HG03280 (cell line): ENCODE results near the gene PTPRU.

Source experiments
- ATAC-seq: cut with Tn5 transposase; IDR thresholded peaks from one replicate; pipeline ENCODE4 v1.9.1; 2021; ENCODE audit warnings: mild to moderate bottlenecking, moderate library complexity; ENCODE audit not compliant: unreplicated experiment

The PTPRU gene

DNA sequence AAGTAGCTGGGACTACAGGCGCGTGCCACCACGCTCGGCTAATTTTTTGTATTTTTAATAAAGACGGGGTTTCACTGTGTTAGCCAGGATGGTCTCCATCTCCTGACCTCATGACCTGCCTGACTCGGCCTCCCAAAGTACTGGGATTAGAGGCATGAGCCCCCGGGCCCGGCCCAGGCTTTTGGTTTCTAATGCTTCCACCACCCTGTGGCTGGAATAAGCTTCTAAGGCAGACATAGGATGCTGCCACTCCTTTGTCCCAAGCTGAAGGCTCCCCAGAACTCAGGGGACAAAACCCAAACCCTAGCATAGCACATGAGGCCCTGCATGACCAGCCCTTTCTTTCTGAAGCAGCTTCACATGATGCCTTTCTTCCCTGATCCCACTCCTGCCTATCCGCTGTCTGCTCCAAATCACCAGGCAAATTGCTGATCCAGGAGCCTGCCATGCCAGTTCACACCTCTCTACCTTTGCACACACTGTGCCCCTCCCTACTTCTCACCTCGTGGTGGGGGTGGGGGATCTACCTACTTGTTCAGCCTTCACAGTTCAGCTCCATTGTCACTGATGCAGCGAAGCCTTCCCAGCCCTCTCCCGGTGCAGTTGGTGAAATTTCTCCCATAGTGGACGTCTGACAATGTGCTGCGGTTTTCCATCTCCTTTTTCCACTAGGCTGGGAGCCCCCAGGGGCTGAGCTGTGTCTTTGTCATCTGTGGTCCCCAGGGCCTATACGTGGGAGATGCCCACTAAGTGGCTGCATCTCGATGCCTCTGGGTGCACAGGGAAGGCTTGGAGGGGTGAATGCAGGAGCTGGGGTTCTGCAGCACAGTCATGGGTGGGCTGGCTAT is 6.9 kb downstream of the PTPRU start:
- no peak for ATAC-seq

DNA sequence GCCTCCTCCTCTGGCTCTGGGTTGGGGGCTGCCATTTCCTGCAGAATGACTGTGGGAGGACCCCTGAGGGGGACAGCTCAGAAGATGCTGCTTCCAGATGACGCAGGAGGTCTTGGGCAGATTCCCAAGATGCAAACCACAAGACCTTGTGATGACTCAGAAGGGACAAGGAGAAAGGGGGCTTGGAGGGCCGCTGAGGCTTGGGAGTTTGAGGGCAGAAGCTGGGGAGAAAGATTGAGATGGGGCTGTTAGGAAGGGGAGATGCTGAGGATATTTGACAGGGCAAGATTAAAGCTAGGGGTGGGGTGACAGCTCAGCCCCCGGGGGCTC is 7.5 kb downstream of the PTPRU start:
- ATAC-seq: no peak

DNA sequence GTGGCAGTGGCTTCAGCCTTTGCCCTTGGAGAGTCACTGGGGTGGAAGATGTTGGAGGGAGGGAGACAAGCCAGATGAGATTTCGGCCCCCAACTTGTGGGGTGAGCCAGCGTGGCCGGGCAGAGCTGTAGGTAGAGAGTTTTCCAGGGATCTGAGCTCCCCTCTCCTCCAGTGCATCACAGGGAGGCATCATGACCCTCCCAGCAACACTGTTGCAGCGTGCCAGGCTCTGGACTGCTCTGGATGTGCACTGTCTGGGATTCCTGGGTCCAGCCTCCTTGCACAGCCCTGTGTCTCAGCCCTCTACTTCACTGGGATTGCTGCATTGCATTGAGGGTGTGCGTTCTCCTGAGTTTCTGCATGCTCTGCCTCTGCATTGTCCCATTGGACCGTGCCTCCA is 8.9 kb downstream of the PTPRU start:
- ATAC-seq: no peak

DNA sequence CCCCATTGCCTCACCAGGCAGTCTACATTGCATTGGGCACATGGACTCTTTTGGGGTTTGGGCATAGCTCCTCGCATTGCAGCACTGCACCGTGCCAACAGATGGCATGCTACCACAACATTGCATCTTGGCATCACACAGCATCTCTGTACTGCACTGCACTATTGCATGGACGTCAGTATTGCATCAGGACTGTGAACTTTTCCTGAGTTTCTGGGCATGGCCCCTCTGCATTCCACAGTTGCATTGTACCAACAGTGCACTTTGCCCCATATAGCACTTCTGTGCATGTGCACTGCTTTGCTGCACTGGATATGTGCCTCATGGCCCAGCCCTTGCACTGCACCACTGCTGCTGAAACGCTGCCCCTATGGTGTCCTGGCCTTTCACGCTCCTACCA is 9.6 kb downstream of the PTPRU start:
- no peak for ATAC-seq

DNA sequence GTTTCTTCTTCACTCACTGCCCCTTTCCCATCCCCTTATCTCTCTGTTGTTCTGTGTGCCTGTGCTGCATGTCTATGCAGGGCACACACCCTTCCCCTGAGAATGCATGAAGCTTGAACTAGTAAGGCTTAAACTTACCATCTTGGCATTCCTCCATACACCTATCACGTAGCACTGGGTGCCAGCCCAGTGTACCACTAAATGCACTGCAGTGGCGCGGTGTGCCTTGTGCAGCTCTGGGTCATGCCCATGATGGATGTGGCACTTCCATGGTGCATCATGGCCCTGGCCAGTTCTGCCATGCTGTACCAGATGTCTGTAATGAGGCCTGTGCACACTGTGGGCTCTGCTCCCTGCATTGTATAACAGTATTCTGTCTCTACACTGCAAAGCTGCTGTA is 10.7 kb downstream of the PTPRU start:
- ATAC-seq: no peak

DNA sequence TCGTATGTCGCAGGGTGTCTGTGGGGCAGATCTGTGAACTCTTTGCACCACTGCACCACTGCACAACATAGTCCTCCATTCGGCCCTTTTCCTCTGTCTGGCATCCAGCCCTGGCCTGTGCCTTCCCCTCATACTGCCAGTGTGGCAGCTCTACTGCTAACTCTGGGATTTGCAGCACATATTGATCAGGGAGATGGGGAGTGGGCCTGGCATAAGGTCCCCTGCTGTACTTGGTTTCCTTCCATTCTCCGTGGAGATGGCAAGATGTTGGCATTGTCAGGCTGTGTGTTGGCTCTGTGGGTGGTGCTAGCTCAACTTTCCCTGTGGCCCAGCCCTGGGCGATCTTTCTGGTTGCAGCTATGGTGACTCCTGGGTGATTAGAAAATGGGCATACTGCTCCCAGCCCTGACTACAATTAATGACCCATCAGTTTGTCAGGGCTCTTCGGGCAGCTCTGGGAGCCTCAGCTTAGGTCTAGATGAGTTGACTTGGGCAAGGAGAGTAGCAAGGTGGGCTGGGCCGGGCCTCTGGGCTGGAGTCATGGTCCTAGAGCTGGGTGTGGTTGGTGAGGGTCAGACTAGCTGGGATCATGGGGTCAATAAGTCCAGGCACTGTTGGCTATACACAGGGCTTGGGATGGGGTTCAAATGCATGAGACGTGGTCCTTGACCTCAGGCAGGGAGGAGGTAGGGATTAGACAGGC is 11.4 kb downstream of the PTPRU start:
- ATAC-seq: no peak

DNA sequence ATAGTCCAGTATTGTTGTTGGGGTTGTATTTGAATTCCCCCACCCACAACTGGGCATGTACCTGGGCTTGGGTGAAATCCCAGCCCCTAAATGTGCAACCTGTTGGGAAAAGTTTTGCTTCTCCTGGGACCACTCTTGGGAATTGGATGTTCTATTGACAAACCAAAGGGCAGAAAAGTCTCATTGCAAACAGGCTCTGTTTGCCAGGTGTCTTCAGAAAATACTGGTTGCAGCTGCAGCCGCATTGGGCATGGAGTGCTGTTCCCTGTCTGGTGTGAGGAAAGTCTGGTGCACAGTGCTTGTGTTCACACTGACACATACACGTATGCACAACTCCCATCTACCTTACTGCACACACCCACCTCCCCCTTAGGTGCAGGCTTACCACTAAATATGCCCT is 12.1 kb downstream of the PTPRU start:
- ATAC-seq: no peak

DNA sequence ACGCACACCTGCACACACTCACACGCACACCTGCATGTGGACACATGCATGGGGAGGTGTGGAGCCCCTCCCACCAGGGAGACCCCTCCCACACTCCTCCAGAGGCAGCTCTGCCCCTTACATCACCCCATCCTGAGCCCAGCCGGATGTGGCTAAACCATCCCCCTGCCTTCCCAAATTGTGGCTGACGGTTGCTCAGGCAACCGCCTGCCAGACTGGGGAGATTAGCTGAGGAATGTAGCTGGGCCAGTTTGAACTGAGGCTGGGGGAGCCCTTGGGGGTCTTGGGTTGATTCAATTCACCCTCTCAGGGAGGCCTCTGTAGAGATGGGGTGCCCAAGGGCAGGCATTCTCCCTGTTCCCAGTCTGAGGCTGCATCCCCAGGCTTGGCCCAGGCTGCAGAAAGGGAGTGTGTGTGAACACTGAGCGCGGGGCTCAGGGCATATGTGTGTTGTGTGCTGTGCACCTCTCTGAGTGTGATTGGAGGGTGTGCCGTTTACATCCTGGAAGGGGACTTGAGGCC is 12.9 kb downstream of the PTPRU start:
- ATAC-seq: no peak

DNA sequence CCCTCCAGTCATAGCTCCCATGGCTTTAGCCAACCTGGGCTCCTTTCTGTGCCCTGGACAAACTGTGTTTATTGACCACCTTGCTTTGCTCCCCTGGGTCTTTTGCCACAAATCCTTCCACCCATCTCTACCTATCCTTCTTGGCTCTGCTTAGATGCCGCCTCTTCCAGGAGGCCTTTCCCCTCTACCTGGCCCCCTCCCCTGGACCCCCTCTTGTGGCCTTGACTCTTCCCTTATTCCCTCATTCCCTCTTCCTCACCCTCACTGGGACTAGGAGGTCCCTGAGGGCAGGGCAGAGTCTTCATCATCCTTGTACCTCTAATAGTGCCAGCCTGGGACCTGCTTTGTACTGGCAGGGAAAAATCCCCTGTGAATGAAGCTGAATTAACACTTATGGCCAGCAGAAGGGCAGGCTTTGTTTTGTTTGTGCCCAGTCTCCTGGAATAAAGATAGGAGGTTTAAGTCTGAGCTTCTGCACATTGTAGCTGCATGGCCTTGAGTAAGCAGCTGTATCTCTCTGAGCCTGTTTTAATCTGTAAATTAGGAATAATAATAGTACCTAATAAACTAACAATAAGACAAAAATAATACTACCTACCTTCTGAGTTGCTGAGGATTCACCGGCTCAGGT is 13.7 kb downstream of the PTPRU start:
- no peak for ATAC-seq

DNA sequence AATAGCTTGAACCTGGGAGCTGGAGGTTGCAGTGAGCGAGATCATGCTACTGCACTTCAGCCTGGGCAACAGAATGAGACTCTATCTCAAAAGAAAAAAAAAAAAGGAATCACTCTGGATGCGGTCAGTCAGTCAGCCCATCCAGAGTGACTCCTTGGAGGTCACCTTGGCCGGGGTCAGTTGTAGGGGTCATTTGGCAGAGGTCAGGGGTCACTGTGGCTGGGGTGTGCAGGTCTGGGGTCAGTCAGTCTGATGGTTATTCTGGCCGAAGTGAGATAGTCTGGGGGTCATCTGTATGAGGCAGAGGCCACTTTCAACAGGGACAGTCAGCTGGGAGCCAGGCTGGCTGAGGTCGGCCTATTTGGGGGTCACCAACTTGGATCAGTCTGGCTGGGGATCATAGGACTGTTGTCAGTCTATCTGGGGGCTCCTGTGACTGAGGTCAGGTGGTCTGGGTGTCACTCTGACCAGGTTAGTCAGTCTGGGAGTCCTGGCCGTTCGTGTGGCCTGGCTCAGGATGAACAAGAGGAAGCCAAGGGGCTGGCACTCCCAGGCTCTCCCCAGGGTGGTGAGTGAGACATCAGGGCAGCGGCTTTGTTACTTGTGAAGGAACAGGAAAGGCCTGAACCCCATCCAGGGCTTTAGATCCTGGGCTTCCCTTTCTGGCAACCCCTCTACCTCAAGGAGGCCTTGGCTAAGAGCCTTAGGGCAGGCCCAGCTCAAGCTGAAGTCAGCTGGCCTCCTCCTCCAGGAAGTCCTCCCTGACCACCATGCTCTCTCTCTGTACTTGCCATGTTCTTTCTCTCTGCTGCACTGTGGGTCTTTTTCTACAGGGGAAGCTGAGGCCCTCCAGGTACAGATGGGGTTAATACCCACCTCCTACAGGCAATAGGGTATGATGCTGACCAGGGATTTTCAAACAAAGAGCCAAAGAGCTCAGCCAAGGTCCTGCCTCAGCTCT is 15.1 kb downstream of the PTPRU start:
- ATAC-seq: no peak

DNA sequence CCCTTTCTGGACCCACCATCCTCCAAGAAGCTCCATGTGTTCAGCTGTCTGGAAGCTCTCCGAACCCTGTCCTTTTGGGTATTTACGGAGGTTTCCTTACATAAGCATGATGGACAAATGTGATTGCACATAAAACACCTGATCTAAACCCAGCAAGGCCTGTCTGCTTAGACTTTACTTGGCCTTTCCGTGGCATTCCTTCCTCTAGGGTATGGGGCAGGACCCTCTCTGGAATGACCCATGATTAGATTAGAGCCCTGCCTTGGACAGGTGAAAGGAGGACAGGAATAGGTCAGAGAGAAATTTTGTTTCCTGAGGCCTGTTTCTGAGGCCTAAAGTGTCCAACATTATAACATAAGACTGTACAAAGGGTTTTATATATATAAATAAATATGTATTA is 16.9 kb downstream of the PTPRU start:
- no peak for ATAC-seq

DNA sequence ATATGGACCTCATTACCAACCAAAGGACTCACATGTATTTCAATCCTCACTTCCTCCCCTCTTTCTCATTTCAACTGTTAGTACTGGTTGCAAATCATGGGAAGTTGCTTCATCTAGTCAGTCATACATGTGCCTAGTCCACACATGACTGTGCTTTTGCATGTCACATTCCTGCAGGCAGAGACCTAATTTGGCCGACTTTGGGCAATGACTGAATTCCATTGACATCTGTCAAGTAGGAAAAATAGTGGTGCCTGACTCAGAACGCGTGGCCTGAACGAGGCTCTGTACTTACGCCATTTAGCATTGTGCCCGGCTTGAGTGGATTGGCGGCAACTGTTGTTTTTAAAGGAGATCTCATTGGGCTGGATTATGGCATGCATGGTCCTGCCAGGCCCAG is 18.0 kb downstream of the PTPRU start:
- ATAC-seq: no peak

DNA sequence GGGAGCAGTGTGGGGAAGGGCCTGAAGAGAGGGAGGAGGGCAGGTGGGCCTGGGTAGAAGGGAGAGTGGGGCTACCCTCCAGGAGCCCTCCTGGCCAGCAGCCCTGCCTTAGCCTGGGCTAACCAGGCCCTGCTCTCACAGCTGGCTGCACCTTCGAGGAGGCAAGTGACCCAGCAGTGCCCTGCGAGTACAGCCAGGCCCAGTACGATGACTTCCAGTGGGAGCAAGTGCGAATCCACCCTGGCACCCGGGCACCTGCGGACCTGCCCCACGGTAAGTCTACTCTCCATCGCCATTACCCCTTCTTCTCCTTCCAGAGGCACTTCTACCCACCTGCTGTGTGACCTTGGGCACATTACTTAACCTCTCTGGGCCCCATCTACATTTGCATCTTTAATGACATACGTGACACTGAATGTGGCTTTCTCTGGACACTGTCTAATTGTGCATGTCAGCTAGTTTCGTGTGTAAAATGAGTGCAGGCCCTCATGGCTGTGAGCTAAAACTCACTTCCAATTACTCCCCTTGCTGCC is 18.9 kb downstream of the PTPRU start:
- no peak for ATAC-seq

DNA sequence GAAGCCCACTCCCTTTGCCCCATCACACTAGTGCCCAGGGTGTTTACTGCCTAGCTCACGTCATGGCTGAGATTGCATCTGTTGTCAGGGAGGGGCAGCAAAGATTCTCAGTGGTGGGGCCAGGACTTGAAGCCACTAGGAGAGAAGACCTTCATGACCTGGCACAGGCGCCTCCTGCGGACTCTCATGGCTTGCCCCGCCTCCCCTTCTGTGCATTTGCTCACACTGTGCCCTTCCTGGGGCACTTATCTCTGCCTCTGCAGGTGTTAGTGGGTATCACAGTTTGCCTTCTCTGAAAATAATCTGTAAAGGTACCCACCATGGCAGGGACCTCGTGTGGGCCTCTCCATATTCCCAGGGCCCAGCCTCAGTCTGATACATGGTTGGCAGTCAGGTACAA is 20.1 kb downstream of the PTPRU start:
- ATAC-seq: no peak

DNA sequence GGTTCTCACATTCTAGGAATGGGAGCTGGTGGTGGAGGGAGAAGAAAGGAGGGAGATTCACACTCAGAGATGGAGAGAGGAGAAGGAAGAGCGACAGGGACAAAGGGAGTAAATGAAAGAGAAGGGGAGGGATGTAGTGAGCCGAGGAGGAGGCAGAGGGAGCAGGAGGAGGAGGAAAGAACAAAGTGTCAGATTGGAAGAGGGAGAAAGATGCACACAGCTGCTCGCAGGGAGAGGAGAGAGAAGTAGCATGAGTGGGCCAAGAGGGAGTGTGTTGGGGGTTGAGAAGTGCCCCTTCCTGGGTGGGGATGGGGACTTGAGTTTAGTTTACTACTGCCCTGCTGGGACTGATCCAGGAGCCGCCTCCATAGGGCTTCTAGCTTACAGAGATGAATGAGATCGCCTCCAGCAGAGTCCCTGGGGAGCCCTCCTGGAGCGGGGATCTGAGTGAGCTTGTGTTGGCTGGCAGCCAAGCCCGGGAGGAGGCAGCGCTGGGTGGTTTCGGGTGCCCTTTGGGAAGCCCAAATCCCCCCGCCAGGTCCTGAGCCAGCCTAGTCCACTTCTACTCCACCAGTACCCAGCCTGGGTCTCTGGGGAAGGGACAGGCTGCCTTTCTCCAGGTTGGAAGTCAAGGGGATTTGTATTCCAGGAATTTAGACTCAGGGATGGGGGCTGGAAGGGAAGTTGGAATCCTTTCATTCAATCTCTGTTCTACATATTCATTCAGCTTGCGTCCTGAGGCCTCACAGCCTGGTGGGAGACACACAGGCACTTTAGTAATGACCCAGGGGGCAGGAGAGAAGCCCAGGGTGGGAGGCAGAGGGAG is 20.9 kb downstream of the PTPRU start:
- ATAC-seq: no peak

DNA sequence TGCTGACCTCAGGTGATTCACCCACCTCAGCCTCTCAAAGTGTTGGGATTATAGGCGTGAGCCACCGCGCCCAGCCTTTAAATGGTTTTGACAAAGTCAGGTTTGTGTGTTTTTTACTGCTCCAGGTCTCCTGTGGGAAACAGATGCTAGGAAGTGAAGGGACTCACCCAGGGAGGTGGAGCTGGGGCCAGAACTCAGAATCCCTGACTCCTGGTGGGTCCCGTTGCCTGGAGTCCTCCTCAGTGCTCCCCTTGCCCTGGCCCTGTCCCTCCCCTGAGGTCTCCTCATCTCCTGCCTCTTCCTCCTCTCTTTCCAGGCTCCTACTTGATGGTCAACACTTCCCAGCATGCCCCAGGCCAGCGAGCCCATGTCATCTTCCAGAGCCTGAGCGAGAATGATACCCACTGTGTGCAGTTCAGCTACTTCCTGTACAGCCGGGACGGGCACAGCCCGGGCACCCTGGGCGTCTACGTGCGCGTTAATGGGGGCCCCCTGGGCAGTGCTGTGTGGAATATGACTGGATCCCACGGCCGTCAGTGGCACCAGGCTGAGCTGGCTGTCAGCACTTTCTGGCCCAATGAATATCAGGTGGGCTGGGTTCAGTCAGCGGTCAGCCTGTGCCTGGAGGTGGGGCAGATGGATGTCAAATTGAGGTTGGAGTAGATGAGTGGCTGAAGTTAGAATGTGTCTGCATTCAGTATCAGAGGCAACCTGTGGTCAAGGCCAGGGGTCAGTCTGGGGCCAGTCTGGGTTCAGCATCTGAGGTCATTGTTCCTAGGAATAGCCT is 22.1 kb downstream of the PTPRU start:
- ATAC-seq: no peak

DNA sequence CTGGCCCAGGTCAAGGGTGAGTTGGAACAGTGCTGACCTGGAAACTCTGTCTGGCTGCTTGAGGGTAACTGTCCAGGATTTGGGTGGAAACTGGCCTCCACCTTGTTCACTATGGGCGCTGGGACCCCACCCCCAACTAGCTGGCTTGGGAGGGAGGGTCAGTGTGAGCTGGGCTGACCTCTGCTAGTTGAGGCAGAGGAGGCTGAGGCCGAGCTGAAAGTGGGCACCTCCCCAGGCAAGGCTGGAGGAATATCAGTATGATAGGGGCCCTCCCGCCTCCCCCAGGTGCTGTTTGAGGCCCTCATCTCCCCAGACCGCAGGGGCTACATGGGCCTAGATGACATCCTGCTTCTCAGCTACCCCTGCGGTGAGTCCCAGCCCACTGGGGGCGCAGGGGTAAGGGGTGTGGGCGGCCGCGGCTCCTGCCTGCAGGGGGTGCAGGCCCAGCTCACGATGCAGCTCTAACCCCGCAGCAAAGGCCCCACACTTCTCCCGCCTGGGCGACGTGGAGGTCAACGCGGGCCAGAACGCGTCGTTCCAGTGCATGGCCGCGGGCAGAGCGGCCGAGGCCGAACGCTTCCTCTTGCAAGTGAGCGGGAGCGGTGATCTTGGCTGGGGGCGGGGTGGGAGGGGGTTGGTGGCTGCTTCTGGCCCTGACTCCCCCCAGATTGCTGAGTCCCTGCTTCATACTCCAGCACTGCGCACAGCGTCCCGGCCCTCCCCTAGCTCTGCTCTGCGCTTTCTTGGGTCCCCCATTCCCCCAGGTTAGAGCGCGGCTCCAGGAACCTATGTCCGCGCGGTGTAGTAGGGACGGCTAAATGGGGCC is 22.9 kb downstream of the PTPRU start:
- ATAC-seq: no peak

DNA sequence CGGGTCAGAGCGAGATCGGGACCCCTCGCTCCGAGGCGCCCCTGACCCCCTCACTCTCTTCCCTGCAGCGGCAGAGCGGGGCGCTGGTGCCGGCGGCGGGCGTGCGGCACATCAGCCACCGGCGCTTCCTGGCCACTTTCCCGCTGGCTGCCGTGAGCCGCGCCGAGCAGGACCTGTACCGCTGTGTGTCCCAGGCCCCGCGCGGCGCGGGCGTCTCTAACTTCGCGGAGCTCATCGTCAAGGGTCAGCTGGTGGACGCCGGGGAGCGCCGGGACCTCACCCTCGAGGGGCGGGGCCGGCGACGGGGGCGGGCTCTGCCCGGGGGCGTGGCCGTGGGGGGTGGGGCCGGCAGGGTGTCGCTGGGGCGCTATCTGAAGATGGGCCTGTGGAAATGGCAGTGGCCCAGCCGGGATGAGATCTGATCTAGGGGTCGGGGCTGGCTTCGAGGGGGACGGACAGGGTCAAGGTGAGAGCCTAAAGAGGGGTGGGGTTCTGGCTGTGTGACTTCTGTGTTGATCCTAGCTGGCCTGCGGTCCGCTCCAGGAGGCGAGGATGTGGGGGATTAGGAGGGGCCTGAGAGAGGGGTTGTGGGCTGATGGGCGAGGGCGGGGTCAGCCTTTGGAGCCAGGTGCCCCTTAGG is 23.6 kb downstream of the PTPRU start:
- no peak for ATAC-seq
